ENCODE data around the gene GPX2.
"Not testable (repeated sequence)": the region's sequence is repeated elsewhere in the genome, so short reads cannot be mapped to it uniquely, and the experiment has no call there.

GPX2 gene

GRCh38 chr14:64938972-64939816 lies 3.4 kb downstream of the GPX2 start:
- DNase-seq, result no peak

- DNase-seq, result no peak
Measured at GRCh38 chr14:64937821-64938193, 4.7 kb downstream of the GPX2 start.

- no peak for DNase-seq
Measured at GRCh38 chr14:64937171-64937820, 5.2 kb downstream of the GPX2 start.

- DNase-seq, result no peak
Measured at GRCh38 chr14:64935508-64935907, 7.0 kb downstream of the GPX2 start.

- no peak for DNase-seq
Measured at GRCh38 chr14:64934338-64934929, 8.1 kb downstream of the GPX2 start.

- DNase-seq, result no peak
Measured at GRCh38 chr14:64932231-64932630, 10.3 kb downstream of the GPX2 start.

- DNase-seq, result no peak
Measured at GRCh38 chr14:64931123-64931522, 11.4 kb downstream of the GPX2 start.

GRCh38 chr14:64930085-64930843 lies 12.3 kb downstream of the GPX2 start:
- DNase-seq, result no peak

GRCh38 chr14:64929014-64929359 lies 13.6 kb downstream of the GPX2 start:
- DNase-seq, result peak; percentile 14

- DNase-seq, result no peak
Measured at GRCh38 chr14:64928239-64929013, 14.1 kb downstream of the GPX2 start.

- DNase-seq, result no peak
Measured at GRCh38 chr14:64927031-64927430, 15.5 kb downstream of the GPX2 start.

- DNase-seq, result no peak
Measured at GRCh38 chr14:64926398-64926995, 16.0 kb downstream of the GPX2 start.

GRCh38 chr14:64923015-64923414 lies 19.5 kb downstream of the GPX2 start:
- DNase-seq, result no peak

GRCh38 chr14:64920465-64920864 lies 22.1 kb downstream of the GPX2 start:
- DNase-seq, result no peak

- DNase-seq, result no peak
Measured at GRCh38 chr14:64919618-64920017, 22.9 kb downstream of the GPX2 start.

GRCh38 chr14:64919215-64919614 lies 23.3 kb downstream of the GPX2 start:
- DNase-seq, result no peak

- no peak for DNase-seq
Measured at GRCh38 chr14:64918216-64918615, 24.3 kb downstream of the GPX2 start.

- DNase-seq, result no peak
Measured at GRCh38 chr14:64915797-64916196, 26.7 kb downstream of the GPX2 start.

- DNase-seq, result no peak
Measured at GRCh38 chr14:64915029-64915424, 27.5 kb downstream of the GPX2 start.

- DNase-seq, result peak; percentile 99
Measured at GRCh38 chr14:64914237-64915028, 28.1 kb downstream of the GPX2 start, which contains the start of gene CHURC1. Gene CHURC1 (plus strand): TSS chr14:64914455. CDS start chr14:64914496, 41 bp downstream.

GRCh38 chr14:64913477-64913876 lies 29.1 kb downstream of the GPX2 start:
- DNase-seq, result not testable (repeated sequence)

Measured in CD4-positive, alpha-beta T cell treated with Interleukin-17A for 4 hours (primary cell).